Activated gamma-delta T cell (primary cell): ENCODE measurements around the gene ERRFI1.
A peak's percentile ranks its signal among the peaks of the same experiment; 100 is the strongest.
"Not testable (repeated sequence)": the region's sequence is repeated elsewhere in the genome, so short reads cannot be mapped to it uniquely, and the experiment has no call there.

ENCODE experiments used
- DNase-seq: peaks from one replicate; lab custom pipeline; 2025; lab: John Stamatoyannopoulos, UW
- total RNA-seq, 2 donors: gene quantifications; one replicate each; lab custom pipeline; 2026; lab: John Stamatoyannopoulos, UW

The ERRFI1 gene
- total RNA-seq = 1.1 to 2.4 reads per million in 2 donors

- DNase-seq = peak; percentile 85
Observed at GRCh38 chr1:8026153-8026975, at the start of gene ERRFI1. Gene ERRFI1, minus strand, starts transcription at chr1:8026309. Its CDS starts 10,690 bp downstream, at chr1:8015619.

GRCh38 chr1:8075511-8076051 lies 49.5 kb upstream of the ERRFI1 start:
- no peak for DNase-seq

- DNase-seq = no peak
Observed at GRCh38 chr1:8073112-8073855, 47.2 kb upstream of the ERRFI1 start.

GRCh38 chr1:8070381-8070811 lies 44.3 kb upstream of the ERRFI1 start:
- DNase-seq = no peak

- DNase-seq = not testable (repeated sequence)
Observed at GRCh38 chr1:8069614-8070320, 43.7 kb upstream of the ERRFI1 start.

GRCh38 chr1:8065369-8065768 lies 39.3 kb upstream of the ERRFI1 start:
- DNase-seq = no peak

- no peak for DNase-seq
Observed at GRCh38 chr1:8063298-8064036, 37.4 kb upstream of the ERRFI1 start.

- DNase-seq = no peak
Observed at GRCh38 chr1:8062861-8063260, 36.8 kb upstream of the ERRFI1 start.

GRCh38 chr1:8061673-8062386 lies 35.7 kb upstream of the ERRFI1 start:
- DNase-seq = no peak

- DNase-seq = no peak
Observed at GRCh38 chr1:8061210-8061609, 35.1 kb upstream of the ERRFI1 start.

GRCh38 chr1:8059161-8059622 lies 33.1 kb upstream of the ERRFI1 start:
- DNase-seq = no peak

GRCh38 chr1:8057779-8058178 lies 31.7 kb upstream of the ERRFI1 start:
- not testable (repeated sequence) for DNase-seq

- DNase-seq = no peak
Observed at GRCh38 chr1:8055973-8056372, 29.9 kb upstream of the ERRFI1 start.

GRCh38 chr1:8053878-8054567 lies 27.9 kb upstream of the ERRFI1 start:
- DNase-seq = no peak

GRCh38 chr1:8051650-8052049 lies 25.5 kb upstream of the ERRFI1 start:
- no peak for DNase-seq

- not testable (repeated sequence) for DNase-seq
Observed at GRCh38 chr1:8049229-8049628, 23.1 kb upstream of the ERRFI1 start.

GRCh38 chr1:8047686-8048445 lies 21.8 kb upstream of the ERRFI1 start:
- no peak for DNase-seq

GRCh38 chr1:8047112-8047511 lies 21.0 kb upstream of the ERRFI1 start:
- DNase-seq = no peak

GRCh38 chr1:8046391-8046790 lies 20.3 kb upstream of the ERRFI1 start:
- DNase-seq = no peak
